DMS114 treated with DMSO at 0.1 percent for 48 hours (cell line): ENCODE measurements around the gene ANKRD12.
A peak's percentile ranks its signal among the peaks of the same experiment; 100 is the strongest.
"Not testable (repeated sequence)": the region's sequence is repeated elsewhere in the genome, so short reads cannot be mapped to it uniquely, and the experiment has no call there.

Experiments
- DNase-seq: peaks from one replicate; lab custom pipeline; 2025; ENCODE audit not compliant: unreplicated experiment; lab: John Stamatoyannopoulos, UW

Gene ANKRD12

GRCh38 chr18:9136315-9137155 is at the start of gene ANKRD12:
ANKRD12 (plus strand) TSS chr18:9136781; CDS start chr18:9182433, 45,652 bp downstream.
- DNase-seq = peak; percentile 79

DNA sequence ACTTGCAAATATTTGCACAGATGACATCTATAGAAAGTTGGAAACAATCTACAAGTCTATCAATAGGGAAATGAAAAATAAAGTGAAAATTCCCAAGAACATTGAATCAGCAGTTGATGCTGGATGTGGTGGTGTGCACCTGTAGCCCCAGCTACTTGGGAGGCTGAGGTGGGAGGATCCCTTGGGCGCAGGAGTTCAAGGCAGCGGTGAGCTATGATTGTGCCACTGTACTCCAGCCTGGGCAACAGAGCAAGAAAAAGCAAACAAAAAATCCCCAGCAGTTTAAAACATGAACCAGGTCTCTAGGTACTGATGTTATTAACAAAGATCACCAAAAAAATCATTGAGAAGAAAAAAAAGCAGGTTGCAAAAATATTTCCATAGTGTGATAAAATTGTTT is 49.4 kb upstream of the ANKRD12 start:
- DNase-seq = no peak

- DNase-seq = no peak
Measured at GRCh38 chr18:9088252-9088651, 48.3 kb upstream of the ANKRD12 start.

DNA sequence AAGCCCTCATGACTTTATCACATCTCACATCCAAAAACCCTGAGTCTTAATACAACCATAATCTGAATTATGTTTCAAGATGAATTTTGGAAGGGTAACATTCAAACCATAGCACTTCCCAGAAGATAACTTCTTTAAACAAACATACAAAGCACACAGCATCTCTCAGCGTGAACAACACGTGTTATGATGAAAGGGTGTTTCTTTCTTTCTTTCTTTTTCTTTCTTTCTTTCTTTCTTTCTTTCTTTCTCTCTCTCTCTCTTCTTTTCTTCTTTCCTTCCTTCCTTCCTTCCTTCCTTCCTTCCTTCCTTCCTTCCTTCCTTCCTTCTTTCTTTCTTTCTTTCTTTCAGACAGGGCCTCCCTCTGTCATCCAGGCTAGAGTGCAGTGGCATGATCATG is 47.9 kb upstream of the ANKRD12 start:
- not testable (repeated sequence) for DNase-seq

DNA sequence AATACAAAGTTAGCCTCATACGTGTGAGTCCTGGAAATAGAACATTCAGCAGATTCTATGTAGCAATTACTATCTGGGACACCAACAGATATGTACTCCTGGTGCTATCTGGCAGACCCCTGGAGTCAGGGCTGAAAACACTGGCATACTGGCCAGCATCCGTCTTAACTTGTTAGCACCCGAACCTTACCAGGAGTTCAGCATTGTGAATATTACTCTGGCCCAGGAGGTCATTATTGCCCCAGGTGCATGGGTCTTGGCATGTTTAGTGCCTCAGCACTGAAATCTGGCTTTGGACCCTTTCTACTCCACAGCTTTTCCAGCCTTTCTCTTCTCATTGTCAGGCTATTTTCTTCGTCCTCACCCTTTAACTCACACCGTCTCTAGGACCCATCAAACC is 46.0 kb upstream of the ANKRD12 start:
- DNase-seq = no peak

DNA sequence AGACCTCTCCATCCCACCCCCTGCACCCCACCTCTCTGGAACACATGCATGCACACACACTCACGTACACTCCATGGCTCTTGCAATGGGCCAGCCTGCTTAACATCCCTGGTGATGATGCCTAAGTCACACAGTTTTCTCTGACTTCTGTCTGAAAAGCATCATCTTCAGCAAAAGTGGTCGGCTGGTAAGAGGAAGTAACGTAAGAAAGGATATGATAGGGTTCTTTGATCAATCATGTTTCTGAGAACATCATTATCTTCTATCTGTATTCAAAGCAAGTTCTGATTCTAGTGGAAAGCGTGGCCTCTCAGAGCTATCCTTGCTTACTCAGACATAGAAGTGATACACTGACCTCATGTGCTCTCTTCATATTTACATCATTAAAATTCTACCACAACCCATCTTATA is 45.5 kb upstream of the ANKRD12 start:
- no peak for DNase-seq

GRCh38 chr18:9092665-9093064 is 43.9 kb upstream of the ANKRD12 start:
- no peak for DNase-seq

DNA sequence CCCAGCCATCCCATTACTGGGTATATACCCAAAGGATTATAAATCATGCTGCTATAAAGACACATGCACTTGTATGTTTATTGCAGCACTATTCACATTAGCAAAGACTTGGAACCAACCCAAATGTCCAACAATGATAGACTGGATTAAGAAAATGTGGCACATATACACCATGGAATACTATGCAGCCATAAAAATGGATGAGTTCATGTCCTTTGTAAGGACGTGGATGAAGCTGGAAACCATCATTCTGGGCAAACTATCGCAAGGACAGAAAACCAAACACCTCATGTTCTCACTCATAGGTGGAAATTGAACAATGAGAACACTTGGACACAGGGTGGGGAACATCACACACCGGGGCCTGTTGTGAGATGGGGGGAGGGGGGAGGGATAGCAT is 43.5 kb upstream of the ANKRD12 start:
- not testable (repeated sequence) for DNase-seq

DNA sequence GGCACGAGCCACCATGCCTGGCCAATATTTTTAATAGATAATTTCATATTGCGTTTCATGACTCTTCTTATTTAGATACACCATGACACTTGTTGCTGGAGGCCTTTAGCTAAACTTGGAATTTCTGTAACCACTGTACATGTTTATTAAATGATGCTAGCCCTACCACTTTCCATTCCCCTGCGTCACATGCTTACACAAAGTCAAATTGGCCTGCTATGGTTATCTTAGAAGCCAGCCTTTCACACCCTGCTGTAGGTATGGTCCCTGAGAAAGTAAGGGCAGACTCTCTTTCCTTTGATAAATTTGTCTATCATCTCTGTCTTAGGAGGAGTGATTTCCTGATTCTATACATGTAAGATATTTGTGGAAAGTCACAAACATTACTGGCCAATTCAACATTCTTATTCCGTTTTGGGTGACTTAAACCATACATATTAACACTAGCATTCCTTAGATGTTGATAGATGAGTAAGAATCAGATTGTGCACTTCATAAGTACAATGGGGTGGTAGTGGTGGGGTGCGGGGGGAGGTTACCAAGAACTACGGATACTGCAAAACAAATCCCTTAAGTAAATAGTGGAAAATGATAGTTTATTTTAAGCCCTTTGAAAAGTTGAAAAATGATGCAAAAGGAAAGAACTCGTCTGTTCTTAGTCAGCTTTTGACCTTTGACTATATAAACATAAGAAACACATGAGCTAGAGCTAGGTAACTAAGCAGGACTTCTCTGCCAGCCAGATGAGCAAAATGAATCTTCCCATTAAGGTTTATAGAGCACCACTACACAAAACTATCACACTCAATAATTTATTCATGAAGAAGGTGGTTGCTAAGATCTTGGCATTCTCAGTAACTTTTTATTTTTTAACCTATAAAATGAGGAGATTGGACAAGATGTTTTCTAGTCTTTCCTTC is 42.0 kb upstream of the ANKRD12 start:
- no peak for DNase-seq

DNA sequence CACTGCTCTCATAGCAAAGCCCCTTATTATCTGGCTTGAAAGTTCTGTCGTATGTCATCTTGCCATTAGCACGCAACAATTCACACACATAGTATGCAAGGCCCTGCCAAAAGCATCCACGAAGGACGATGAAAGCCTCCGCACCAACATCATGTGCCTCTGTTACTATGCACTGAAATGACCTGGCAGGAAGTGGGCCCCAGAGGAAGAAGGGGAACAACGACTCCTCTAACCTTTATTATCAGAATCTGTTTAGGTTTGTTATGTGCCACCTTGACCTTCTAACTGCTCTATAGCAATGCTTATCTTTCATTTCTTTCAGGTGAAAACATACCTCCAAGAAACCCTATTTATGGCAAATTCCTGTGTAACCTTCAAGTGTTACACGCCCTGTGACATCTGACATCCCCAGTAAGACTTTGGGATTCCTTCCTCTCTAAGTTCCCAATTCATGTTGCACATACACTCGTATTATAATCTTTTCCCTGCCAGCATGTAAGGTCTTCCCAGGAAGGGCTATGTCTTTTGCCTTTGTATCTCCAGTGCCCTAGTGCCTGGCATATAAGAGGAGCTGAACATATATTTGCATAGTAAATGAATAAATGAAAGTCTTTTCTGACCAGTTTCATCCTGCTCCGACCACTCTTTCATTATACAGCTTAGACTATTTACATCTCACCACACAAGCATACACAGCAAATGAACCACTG is 41.1 kb upstream of the ANKRD12 start:
- DNase-seq = no peak

DNA sequence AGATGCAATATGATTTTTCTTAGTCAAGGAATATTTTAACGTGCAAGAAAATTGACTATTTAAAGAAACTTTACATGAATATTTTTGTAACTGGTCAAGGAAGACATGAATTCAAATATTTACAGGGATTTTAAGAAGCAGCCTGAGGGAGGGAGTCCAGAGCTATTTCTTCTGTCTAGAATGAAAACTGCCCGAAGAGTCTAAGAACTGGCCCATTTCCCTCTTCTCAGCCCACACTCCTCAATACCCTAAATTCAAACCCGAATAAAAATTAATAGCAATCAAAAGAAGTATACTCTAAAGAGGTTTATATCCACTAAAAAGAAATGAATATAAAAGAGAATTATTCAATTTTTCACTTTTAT is 40.6 kb upstream of the ANKRD12 start:
- DNase-seq = no peak

GRCh38 chr18:9096685-9097084 is 39.9 kb upstream of the ANKRD12 start:
- DNase-seq = no peak

GRCh38 chr18:9097349-9097748 is 39.2 kb upstream of the ANKRD12 start:
- no peak for DNase-seq

DNA sequence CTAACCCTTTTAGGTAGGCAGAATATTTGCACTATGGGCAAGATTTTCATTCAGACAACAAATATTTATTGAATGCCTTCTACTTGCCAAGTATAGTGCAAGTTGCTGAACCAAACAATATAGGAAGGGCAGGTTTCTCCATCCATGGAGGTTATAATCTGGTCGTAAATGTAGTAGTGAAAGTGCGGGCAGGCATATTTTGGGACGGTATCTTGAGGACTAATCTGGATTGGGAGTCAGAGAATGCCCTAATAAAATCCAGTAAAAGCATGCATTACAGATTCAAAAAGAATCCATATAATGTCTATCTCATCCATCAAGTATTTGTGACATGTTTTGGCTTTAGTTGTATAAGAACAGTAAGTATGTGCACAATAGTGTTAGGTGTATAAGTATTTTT is 35.8 kb upstream of the ANKRD12 start:
- no peak for DNase-seq

- DNase-seq = no peak
Measured at GRCh38 chr18:9101730-9102507, 34.7 kb upstream of the ANKRD12 start.

DNA sequence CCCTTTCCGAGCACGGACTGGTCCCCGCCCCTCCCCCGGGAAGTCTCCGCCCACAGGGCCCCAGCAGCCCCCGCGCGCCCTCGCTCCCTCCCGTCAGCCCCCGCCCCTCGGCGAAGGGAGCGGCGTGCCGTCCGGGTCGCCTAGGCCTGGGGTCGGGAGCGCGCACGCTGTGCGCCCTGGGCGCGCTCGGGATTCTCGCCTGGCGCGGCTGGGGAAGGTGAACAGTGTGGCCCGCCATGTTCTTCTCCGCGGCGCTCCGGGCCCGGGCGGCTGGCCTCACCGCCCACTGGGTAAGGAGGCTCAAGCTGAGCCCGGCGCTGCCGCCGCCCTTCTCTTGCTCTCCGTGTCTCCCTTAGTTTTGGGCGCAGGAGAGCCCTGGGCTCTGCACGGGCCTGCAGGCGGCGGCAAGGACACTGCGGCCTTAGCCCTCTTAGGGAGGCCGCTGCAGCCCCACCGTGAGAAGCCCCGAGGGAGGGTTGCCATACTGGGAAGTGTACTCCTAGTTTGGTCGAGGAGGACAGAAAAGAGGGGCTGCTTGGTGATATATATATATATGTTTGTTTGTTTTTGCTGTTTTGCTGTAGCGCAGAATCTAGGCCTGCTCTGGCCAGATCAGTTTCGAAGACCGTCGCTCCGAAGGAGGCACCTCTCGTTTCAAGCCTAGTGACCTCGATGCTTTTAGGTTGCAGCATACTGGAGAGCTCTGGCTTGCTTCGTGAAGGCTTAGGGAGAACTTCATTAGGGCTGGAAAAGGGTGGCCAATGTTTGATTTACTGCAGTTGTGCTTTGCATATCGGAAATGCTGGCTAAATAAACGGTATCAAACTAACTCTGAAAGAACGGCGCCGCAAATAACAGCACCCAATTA is 33.8 kb upstream of the ANKRD12 start, which contains the start of gene NDUFV2:
Gene NDUFV2 (plus strand): TSS at position 192 of the 868 bp plus-strand sequence. CDS start 45 bp downstream, at position 237.
- peak; percentile 85 for DNase-seq

DNA sequence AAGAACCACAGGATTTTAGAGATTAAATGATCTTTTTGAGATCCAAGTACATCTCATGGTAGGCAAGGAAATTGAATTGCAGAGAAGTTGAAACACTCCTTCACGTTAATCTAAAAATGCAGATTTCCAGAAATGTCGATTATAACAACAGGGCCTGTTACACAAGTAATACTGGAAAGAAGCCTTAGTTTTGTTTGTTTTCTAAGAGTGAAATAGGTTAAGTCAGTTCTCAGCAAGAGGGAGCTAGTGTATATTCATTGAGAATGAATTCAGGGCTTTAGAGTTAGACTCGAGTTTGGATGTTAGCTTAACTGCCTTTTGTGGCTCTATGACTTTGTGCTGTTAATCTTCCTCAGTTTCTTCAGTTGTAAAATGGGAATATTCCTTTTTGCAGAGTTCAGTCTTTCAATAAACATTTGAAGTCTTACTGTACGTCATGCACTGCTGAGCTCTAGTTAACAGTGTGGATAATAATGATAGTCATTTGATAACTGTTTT is 33.2 kb upstream of the ANKRD12 start:
- no peak for DNase-seq

DNA sequence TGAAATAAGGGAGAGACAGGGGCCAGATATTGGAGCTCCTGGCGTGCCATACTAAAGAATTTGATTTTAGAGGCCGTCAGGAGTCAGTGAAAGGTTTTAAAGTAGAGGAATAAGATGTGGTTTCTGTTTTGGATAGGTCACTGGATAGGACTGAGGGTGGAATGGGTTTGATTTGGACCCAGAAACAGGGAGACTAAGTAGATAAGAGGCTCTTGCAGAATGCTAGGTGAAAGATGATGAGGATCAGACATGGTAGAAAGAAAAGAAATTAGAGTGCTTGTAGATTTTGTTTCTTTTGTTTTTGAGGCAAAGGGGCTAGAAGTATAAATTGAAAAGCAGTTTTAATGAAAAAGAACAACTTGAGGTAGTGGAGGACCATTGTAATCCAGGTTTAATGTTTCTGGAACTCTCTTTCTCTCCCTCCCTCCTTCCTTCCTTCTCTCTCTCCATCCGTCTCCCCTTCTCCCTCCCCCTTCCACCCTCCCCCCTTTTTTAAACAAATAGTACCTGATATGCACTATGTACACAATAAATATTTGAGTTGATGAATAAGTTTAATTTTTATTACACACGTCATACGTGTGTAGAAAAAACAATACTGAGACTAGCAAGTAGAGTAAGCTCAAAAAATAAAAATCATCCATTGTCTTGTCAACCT is 32.2 kb upstream of the ANKRD12 start:
- no peak for DNase-seq

DNA sequence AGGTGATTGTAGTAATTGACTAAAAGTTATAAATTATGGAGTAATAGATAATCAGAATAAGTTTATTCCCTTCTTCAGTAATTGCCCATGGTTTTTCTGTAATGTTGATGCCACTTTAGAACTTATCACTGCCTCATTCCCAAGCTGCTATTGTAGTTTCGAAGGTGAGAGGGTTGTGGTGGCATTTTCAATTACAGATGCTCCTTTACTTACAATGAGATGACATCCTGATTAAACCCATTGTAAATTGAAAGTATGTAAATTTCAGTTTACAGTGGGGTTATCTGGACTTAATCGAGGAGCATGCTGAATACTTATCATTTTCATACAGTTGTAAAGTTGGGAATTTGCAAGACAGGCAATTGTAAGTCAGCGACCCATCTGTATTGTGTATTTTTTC is 31.2 kb upstream of the ANKRD12 start:
- no peak for DNase-seq
